AG20443 (cell line): ENCODE results near the gene PPP2R2C.

Experiments
- DNase-seq: peaks from one replicate; pipeline ENCODE4 v3.0.0; 2012; ENCODE audit warnings: low spot score, mixed read lengths

The PPP2R2C gene

GRCh38 chr4:6307230-6307629 is 165.2 kb downstream of the PPP2R2C start:
- DNase-seq, result no peak

- no peak for DNase-seq
Measured at GRCh38 chr4:6306299-6306698, 166.1 kb downstream of the PPP2R2C start.

GRCh38 chr4:6303943-6304342 is 168.5 kb downstream of the PPP2R2C start:
- DNase-seq, result no peak

- DNase-seq, result no peak
Measured at GRCh38 chr4:6302869-6303268, 169.5 kb downstream of the PPP2R2C start.

GRCh38 chr4:6301732-6302442 is 170.5 kb downstream of the PPP2R2C start:
- no peak for DNase-seq

- DNase-seq, result no peak
Measured at GRCh38 chr4:6301051-6301731, 171.2 kb downstream of the PPP2R2C start.

- DNase-seq, result no peak
Measured at GRCh38 chr4:6300359-6300758, 172.1 kb downstream of the PPP2R2C start.

- no peak for DNase-seq
Measured at GRCh38 chr4:6299875-6300274, 172.5 kb downstream of the PPP2R2C start.

GRCh38 chr4:6298852-6299251 is 173.6 kb downstream of the PPP2R2C start:
- DNase-seq, result no peak

- DNase-seq, result no peak
Measured at GRCh38 chr4:6298035-6298434, 174.4 kb downstream of the PPP2R2C start.

- DNase-seq, result no peak
Measured at GRCh38 chr4:6297266-6297815, 175.1 kb downstream of the PPP2R2C start.

GRCh38 chr4:6296026-6296425 is 176.4 kb downstream of the PPP2R2C start:
- no peak for DNase-seq

GRCh38 chr4:6295495-6295894 is 176.9 kb downstream of the PPP2R2C start:
- no peak for DNase-seq

- no peak for DNase-seq
Measured at GRCh38 chr4:6294705-6295421, 177.6 kb downstream of the PPP2R2C start.

- no peak for DNase-seq
Measured at GRCh38 chr4:6293661-6294060, 178.8 kb downstream of the PPP2R2C start.

GRCh38 chr4:6293097-6293445 is 179.3 kb downstream of the PPP2R2C start:
- no peak for DNase-seq

- no peak for DNase-seq
Measured at GRCh38 chr4:6292376-6293096, 179.9 kb downstream of the PPP2R2C start.

- no peak for DNase-seq
Measured at GRCh38 chr4:6291784-6292297, 180.6 kb downstream of the PPP2R2C start.

GRCh38 chr4:6290769-6291547 is 181.5 kb downstream of the PPP2R2C start:
- DNase-seq, result no peak

- DNase-seq, result no peak
Measured at GRCh38 chr4:6290256-6290655, 182.2 kb downstream of the PPP2R2C start.

- DNase-seq, result no peak
Measured at GRCh38 chr4:6288871-6289270, 183.5 kb downstream of the PPP2R2C start.
